ENCODE results near the gene PLOD2. TPM values are rescaled to one million over a fixed set of nuclear protein-coding genes. Genes with fewer than 3 reads are reported as not detected.

PLOD2 gene
- total RNA-seq, 4 donors from 2014 or later = 2.0 to 6.5 (median 4.1) TPM

GRCh38 chr3:146091397-146091796, 69.6 kb downstream of the PLOD2 start:
- in situ Hi-C loops (cut with MboI; ENCODE audit: low sequenced_read_pairs in 4 of 4) (no loop called here), intact Hi-C loops (cut with DNase I; ENCODE audit: low total_unique reads) (no loop called here)
- Histone ChIP-seq H3K4me3 (no peak overlapping the region), H3K27ac (no peak overlapping the region), H3K36me3 (no peaks in the 10 kb centered on the region), H3K9me3 (no peaks in the 10 kb centered on the region), H3K27me3 (no peaks in the 10 kb centered on the region), H3K4me1 (no peaks in the 10 kb centered on the region)
- ATAC-seq (no peak), DNase-seq (no peak)
- no peak for TF ChIP-seq POLR2A (IDR thresholded peaks at IDR 0.05)
- no peak for TF ChIP-seq CTCF (IDR thresholded peaks at IDR 0.05 in 4 of 5, conservative IDR thresholded peaks at IDR 0.05 in 1 of 5)

GRCh38 chr3:146090521-146090920, 70.5 kb downstream of the PLOD2 start:
- in situ Hi-C loops (cut with MboI; ENCODE audit: low sequenced_read_pairs in 4 of 4) = no loop called here
- Histone ChIP-seq H3K36me3 (no peaks in the 10 kb centered on the region), H3K27me3 (no peaks in the 10 kb centered on the region), H3K9me3 (no peaks in the 10 kb centered on the region), H3K27ac (no peak overlapping the region), H3K4me1 (no peaks in the 10 kb centered on the region), H3K4me3 (no peak overlapping the region)
- TF ChIP-seq CTCF (IDR thresholded peaks at IDR 0.05 in 4 of 5, conservative IDR thresholded peaks at IDR 0.05 in 1 of 5) (no peak), POLR2A (IDR thresholded peaks at IDR 0.05) (no peak)
- DNase-seq = no peak
- intact Hi-C loops (cut with DNase I; ENCODE audit: low total_unique reads) = no loop called here
- no peak for ATAC-seq

- no peaks in the 10 kb centered on the region for H3K4me1 ChIP-seq
- H3K9me3 ChIP-seq = no peaks in the 10 kb centered on the region
- no peak overlapping the region for H3K27ac ChIP-seq
- H3K36me3 ChIP-seq = no peaks in the 10 kb centered on the region
- DNase-seq = no peak
- no peak for ATAC-seq
- TF ChIP-seq POLR2A (IDR thresholded peaks at IDR 0.05) = no peak
- no peak for TF ChIP-seq CTCF (IDR thresholded peaks at IDR 0.05 in 4 of 5, conservative IDR thresholded peaks at IDR 0.05 in 1 of 5)
- in situ Hi-C loops (cut with MboI; ENCODE audit: low sequenced_read_pairs in 4 of 4) (no loop called here), intact Hi-C loops (cut with DNase I; ENCODE audit: low total_unique reads) (no loop called here)
- no peak overlapping the region for H3K4me3 ChIP-seq
- H3K27me3 ChIP-seq = no peaks in the 10 kb centered on the region
Observed at GRCh38 chr3:146088840-146089239, 72.1 kb downstream of the PLOD2 start.

- Histone ChIP-seq H3K4me3 (no peak overlapping the region), H3K27ac (no peak overlapping the region), H3K27me3 (no peaks in the 10 kb centered on the region), H3K9me3 (no peaks in the 10 kb centered on the region), H3K36me3 (no peaks in the 10 kb centered on the region), H3K4me1 (no peaks in the 10 kb centered on the region)
- intact Hi-C loops (cut with DNase I; ENCODE audit: low total_unique reads) (no loop called here), in situ Hi-C loops (cut with MboI; ENCODE audit: low sequenced_read_pairs in 4 of 4) (no loop called here)
- DNase-seq (no peak), ATAC-seq (no peak)
- TF ChIP-seq CTCF (IDR thresholded peaks at IDR 0.05 in 4 of 5, conservative IDR thresholded peaks at IDR 0.05 in 1 of 5) = no peak
- no peak for TF ChIP-seq POLR2A (IDR thresholded peaks at IDR 0.05)
Observed at GRCh38 chr3:146087116-146087515, 73.9 kb downstream of the PLOD2 start.

DNA sequence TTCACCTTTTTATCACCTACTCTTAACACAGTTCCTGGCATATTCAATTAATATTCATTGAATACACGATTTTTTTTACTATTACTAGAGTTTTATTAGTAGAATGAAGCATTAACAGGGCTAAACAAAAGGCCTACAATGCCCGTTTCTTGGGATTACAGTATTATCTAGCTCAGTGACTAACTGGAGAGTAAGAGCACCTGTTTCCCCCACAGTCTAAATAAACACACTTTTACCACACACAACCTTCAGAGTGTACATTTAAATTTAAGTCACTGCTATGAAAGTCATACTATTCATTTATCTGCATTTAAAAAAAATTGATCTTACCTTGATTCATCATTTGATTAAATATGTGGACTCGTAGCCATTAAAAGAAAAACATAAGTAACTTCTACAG, 74.8 kb downstream of the PLOD2 start:
- intact Hi-C loops (cut with DNase I; ENCODE audit: low total_unique reads) (no loop called here), in situ Hi-C loops (cut with MboI; ENCODE audit: low sequenced_read_pairs in 4 of 4) (no loop called here)

More for the DNA sequence above, 74.8 kb downstream of the PLOD2 start:
- no peak for ATAC-seq
- H3K9me3 ChIP-seq = no peaks in the 10 kb centered on the region
- DNase-seq = no peak
- no peaks in the 10 kb centered on the region for H3K4me1 ChIP-seq
- no peaks in the 10 kb centered on the region for H3K27me3 ChIP-seq
- no peak overlapping the region for H3K4me3 ChIP-seq
- no peak for TF ChIP-seq CTCF (IDR thresholded peaks at IDR 0.05 in 4 of 5, conservative IDR thresholded peaks at IDR 0.05 in 1 of 5)
- no peak for TF ChIP-seq POLR2A (IDR thresholded peaks at IDR 0.05)
- H3K36me3 ChIP-seq = no peaks in the 10 kb centered on the region
- no peak overlapping the region for H3K27ac ChIP-seq

All from gastrocnemius medialis (tissue), 4 donors.